ACC112 (cell line): ENCODE results near the gene DAB2IP.

ENCODE experiments used
- H2AFZ ChIP-seq: fragments of 200-600 bp; sonication (generic); one replicate; pipeline ENCODE4 v1.6.0; 2017; ENCODE audit warnings: antibody characterized with exemption, low read length; ENCODE audit not compliant: unreplicated experiment
- H3K27ac ChIP-seq: fragments of 200-600 bp; sonication (generic); 2 replicates; pipeline ENCODE4 v1.5.1; 2014; ENCODE audit warnings: low read depth, mild to moderate bottlenecking, antibody characterized with exemption, low read length, moderate library complexity
- H3K27me3 ChIP-seq: fragments of 200-600 bp; sonication (generic); 2 replicates; pipeline ENCODE4 v1.6.1; 2014; ENCODE audit warnings: mild to moderate bottlenecking, antibody characterized with exemption, low read length, moderate library complexity, mixed read lengths; ENCODE audit not compliant: insufficient read depth
- H3K36me3 ChIP-seq: fragments of 200-600 bp; sonication (generic); 2 replicates; pipeline ENCODE4 v1.6.1; 2016; ENCODE audit warnings: mild to moderate bottlenecking, antibody characterized with exemption, low read length, moderate library complexity, mixed read lengths; ENCODE audit not compliant: insufficient read depth
- H3K4me1 ChIP-seq: fragments of 200-600 bp; sonication (generic); one replicate; pipeline ENCODE4 v1.6.1; 2016; ENCODE audit warnings: low read length, mixed read lengths; ENCODE audit not compliant: insufficient read depth, unreplicated experiment, control insufficient read depth
- H3K4me3 ChIP-seq: fragments of 200-600 bp; sonication (generic); 2 replicates; pipeline ENCODE4 v1.5.1; 2014; ENCODE audit warnings: mild to moderate bottlenecking, low read depth, low read length
- H3K79me2 ChIP-seq: fragments of 200-600 bp; sonication (generic); one replicate; pipeline ENCODE4 v1.6.0; 2016; ENCODE audit warnings: low read length; ENCODE audit not compliant: control insufficient read depth, unreplicated experiment, insufficient read depth

Gene DAB2IP

GRCh38 chr9:121636978-121637712 lies 14.3 kb upstream of the DAB2IP start:
- H2AFZ ChIP-seq, result no peak overlapping the region
- H3K4me3 ChIP-seq, result no peak overlapping the region
- H3K79me2 ChIP-seq, result no peaks in the 10 kb centered on the region
- H3K36me3 ChIP-seq, result no peaks in the 10 kb centered on the region
- no peak overlapping the region for H3K27ac ChIP-seq
- peaks cover 15% of the 10 kb centered on the region for H3K4me1 ChIP-seq
- no peaks in the 10 kb centered on the region for H3K27me3 ChIP-seq

GRCh38 chr9:121637713-121638220 lies 13.7 kb upstream of the DAB2IP start:
- Histone ChIP-seq H3K79me2 (no peaks in the 10 kb centered on the region), H3K27me3 (no peaks in the 10 kb centered on the region), H3K36me3 (no peaks in the 10 kb centered on the region), H3K4me1 (peaks cover 15% of the 10 kb centered on the region), H3K27ac (no peak overlapping the region), H2AFZ (no peak overlapping the region), H3K4me3 (no peak overlapping the region)

- Histone ChIP-seq H3K36me3 (no peaks in the 10 kb centered on the region), H3K27ac (no peak overlapping the region), H3K4me3 (no peak overlapping the region), H3K27me3 (no peaks in the 10 kb centered on the region), H3K79me2 (no peaks in the 10 kb centered on the region), H3K4me1 (peaks cover 15% of the 10 kb centered on the region), H2AFZ (no peak overlapping the region)
These were observed 13.0 kb upstream of the DAB2IP start for GRCh38 chr9:121638399-121638798.

GRCh38 chr9:121638901-121639592 lies 12.4 kb upstream of the DAB2IP start:
- Histone ChIP-seq H3K79me2 (no peaks in the 10 kb centered on the region), H3K4me3 (no peak overlapping the region), H2AFZ (no peak overlapping the region), H3K27ac (no peak overlapping the region), H3K27me3 (no peaks in the 10 kb centered on the region), H3K36me3 (no peaks in the 10 kb centered on the region), H3K4me1 (peaks cover 15% of the 10 kb centered on the region)

- Histone ChIP-seq H3K36me3 (no peaks in the 10 kb centered on the region), H3K27me3 (no peaks in the 10 kb centered on the region), H3K4me3 (no peak overlapping the region), H2AFZ (no peak overlapping the region), H3K27ac (no peak overlapping the region), H3K79me2 (no peaks in the 10 kb centered on the region), H3K4me1 (peaks cover 15% of the 10 kb centered on the region)
These were observed 11.8 kb upstream of the DAB2IP start for GRCh38 chr9:121639619-121640018.

- Histone ChIP-seq H3K79me2 (no peaks in the 10 kb centered on the region), H3K4me3 (no peak overlapping the region), H3K36me3 (no peaks in the 10 kb centered on the region), H3K27me3 (no peaks in the 10 kb centered on the region), H3K4me1 (peaks cover 15% of the 10 kb centered on the region), H2AFZ (no peak overlapping the region), H3K27ac (no peak overlapping the region)
These were observed 11.4 kb upstream of the DAB2IP start for GRCh38 chr9:121640076-121640475.

- Histone ChIP-seq H3K79me2 (no peaks in the 10 kb centered on the region), H3K27me3 (no peaks in the 10 kb centered on the region), H3K4me1 (peaks cover 15% of the 10 kb centered on the region), H2AFZ (no peak overlapping the region), H3K27ac (no peak overlapping the region), H3K36me3 (no peaks in the 10 kb centered on the region), H3K4me3 (no peak overlapping the region)
These were observed 10.8 kb upstream of the DAB2IP start for GRCh38 chr9:121640491-121641223.

GRCh38 chr9:121641224-121641611 lies 10.2 kb upstream of the DAB2IP start:
- no peaks in the 10 kb centered on the region for H3K79me2 ChIP-seq
- H3K27ac ChIP-seq, result no peak overlapping the region
- H3K36me3 ChIP-seq, result no peaks in the 10 kb centered on the region
- H3K4me1 ChIP-seq, result peaks cover 15% of the 10 kb centered on the region
- H3K4me3 ChIP-seq, result no peak overlapping the region
- H2AFZ ChIP-seq, result no peak overlapping the region
- H3K27me3 ChIP-seq, result no peaks in the 10 kb centered on the region

- Histone ChIP-seq H2AFZ (no peak overlapping the region), H3K36me3 (no peaks in the 10 kb centered on the region), H3K4me1 (peaks cover 8% of the 10 kb centered on the region), H3K27me3 (no peaks in the 10 kb centered on the region), H3K4me3 (no peak overlapping the region), H3K79me2 (no peaks in the 10 kb centered on the region), H3K27ac (no peak overlapping the region)
These were observed 8.7 kb upstream of the DAB2IP start for GRCh38 chr9:121642758-121643157.

- H3K4me1 ChIP-seq, result peaks cover under 1% of the 10 kb centered on the region
- no peaks in the 10 kb centered on the region for H3K27me3 ChIP-seq
- H3K79me2 ChIP-seq, result no peaks in the 10 kb centered on the region
- no peak overlapping the region for H3K4me3 ChIP-seq
- H2AFZ ChIP-seq, result no peak overlapping the region
- H3K27ac ChIP-seq, result no peak overlapping the region
- H3K36me3 ChIP-seq, result no peaks in the 10 kb centered on the region
These were observed 8.0 kb upstream of the DAB2IP start for GRCh38 chr9:121643473-121643872.
